ENCODE measurements around the gene AHDC1. TPM values are rescaled to one million over a fixed set of nuclear protein-coding genes. Genes with fewer than 3 reads are reported as not detected.

The AHDC1 gene
- total RNA-seq, 2 experiments from 2014 or later, result 26.3 to 27.6 TPM

DNA sequence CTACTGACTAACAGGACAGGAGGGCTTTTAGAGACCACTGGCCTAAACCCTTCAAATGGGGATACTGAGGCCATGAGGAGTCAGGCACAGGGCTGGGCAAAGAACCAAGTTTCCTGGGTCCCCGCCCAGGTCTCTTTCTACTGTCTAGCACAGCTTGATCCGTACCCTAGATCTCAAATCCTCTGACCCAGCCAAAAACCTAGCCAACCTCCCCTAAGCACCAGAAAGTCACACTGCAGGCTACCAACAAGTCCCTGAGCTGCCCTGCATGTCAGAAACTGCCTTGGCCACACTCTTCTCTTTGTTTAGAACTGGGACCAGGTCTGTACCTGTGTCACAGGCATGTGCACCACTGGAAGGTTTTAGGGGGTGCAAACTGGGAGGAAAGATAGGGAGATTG is 33.6 kb downstream of the AHDC1 start:
- intact Hi-C loops (cut with micrococcal nuclease), result no loop called here
- ChIA-PET CTCF (interaction anchor here (0.6 to 15.1 kb wide), 9 partner anchors 13 to 175 kb away, joined by 4 to 178 read pairs (median 9); no protein-coding TSS in a partner anchor), POLR2A (interaction anchor here (0.8 to 2.9 kb wide), 5 partner anchors 11 to 81 kb away, joined by 3 to 12 read pairs (median 4); partner anchors contain the start of gene WASF2)
- TF ChIP-seq, protein P1, sequence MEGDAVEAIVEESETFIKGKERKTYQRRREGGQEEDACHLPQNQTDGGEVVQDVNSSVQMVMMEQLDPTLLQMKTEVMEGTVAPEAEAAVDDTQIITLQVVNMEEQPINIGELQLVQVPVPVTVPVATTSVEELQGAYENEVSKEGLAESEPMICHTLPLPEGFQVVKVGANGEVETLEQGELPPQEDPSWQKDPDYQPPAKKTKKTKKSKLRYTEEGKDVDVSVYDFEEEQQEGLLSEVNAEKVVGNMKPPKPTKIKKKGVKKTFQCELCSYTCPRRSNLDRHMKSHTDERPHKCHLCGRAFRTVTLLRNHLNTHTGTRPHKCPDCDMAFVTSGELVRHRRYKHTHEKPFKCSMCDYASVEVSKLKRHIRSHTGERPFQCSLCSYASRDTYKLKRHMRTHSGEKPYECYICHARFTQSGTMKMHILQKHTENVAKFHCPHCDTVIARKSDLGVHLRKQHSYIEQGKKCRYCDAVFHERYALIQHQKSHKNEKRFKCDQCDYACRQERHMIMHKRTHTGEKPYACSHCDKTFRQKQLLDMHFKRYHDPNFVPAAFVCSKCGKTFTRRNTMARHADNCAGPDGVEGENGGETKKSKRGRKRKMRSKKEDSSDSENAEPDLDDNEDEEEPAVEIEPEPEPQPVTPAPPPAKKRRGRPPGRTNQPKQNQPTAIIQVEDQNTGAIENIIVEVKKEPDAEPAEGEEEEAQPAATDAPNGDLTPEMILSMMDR (IDR thresholded peaks at IDR 0.05), result no peak
- no peak overlapping the region for H3K27ac Mint-ChIP-seq
- no peaks in the 10 kb centered on the region for H3K36me3 Mint-ChIP-seq (ENCODE audit: low read depth)
- no peak for DNase-seq
- no peaks in the 10 kb centered on the region for H3K27me3 Mint-ChIP-seq
- no peak overlapping the region for H3K4me3 Mint-ChIP-seq
- no peak for ATAC-seq
- no peaks in the 10 kb centered on the region for H3K9me3 Mint-ChIP-seq
- peaks cover 25% of the 10 kb centered on the region for H3K4me1 Mint-ChIP-seq (ENCODE audit: low read depth)

DNA sequence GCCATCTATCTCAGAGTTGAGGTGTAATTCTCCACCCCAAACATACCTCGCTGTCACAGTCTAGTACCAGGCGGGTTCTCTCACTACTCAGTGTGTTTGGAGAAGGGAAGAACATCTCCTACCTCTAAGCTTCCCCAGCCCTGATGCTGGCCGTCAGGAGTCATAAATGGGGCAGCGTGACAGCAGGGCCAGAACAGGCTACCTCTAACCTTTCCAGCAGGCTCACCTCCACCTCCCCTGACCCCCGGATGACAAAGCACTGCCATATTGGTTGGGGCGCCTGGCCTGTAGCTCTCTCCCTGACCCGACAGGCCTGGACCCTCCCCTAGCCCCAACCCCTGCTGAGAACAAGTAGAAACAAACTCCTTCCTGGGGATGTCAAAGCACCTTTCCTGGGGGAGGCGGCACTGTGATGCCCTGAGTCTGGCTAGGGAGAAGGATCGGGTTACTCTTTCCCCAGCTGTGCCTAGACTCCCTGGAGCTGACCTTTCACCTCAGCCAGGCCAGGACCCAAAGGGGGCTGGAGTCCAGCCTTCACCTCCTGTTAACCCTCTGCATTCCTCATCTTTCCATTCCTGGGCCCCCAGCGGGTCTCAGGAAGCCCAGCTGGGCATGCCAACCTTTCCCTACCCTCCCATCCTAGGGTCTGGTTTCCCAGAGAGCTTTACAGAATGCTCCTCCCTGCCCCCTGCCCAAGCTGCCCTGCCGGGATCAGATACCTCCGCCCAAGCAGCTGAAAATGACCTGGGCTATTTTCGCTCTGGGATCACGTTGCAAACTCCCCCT is 34.2 kb downstream of the AHDC1 start:
- Mint-ChIP-seq H3K36me3 (ENCODE audit: low read depth) (no peaks in the 10 kb centered on the region), H3K4me3 (peak overlapping the region; percentile 44), H3K27ac (no peak overlapping the region), H3K27me3 (no peaks in the 10 kb centered on the region), H3K4me1 (ENCODE audit: low read depth) (peaks cover 25% of the 10 kb centered on the region), H3K9me3 (no peaks in the 10 kb centered on the region)
- no peak for ATAC-seq
- POLR2A ChIA-PET, result interaction anchor here (0.8 to 2.9 kb wide), 5 partner anchors 11 to 42 kb away, joined by 3 to 12 read pairs (median 5); no protein-coding TSS in a partner anchor
- intact Hi-C loops (cut with micrococcal nuclease), result no loop called here
- CTCF ChIA-PET, result interaction anchor here (1.0 to 15.1 kb wide), 17 partner anchors 9 to 174 kb away, joined by 3 to 178 read pairs (median 8); no protein-coding TSS in a partner anchor
- no peak for DNase-seq
- TF ChIP-seq, protein P1 (IDR thresholded peaks at IDR 0.05), result no peak

DNA sequence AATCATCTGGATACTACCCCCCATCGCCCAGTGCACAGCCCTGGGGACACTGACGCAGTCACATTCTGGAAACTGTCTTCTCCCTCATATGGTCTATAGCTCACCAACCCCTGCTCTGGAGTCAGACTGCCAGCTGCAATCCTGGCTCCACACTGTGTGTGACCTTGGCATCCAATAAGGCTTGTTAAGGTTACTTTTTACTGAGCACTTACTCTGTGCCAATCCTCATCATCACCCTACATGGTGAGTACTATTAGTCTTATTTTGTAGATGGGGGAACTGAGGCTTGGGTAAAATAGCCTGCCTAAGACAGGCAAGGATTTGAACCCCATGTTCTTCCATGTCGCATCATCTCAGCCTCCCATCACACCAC is 34.9 kb downstream of the AHDC1 start:
- H3K27ac Mint-ChIP-seq, result no peak overlapping the region

DNA sequence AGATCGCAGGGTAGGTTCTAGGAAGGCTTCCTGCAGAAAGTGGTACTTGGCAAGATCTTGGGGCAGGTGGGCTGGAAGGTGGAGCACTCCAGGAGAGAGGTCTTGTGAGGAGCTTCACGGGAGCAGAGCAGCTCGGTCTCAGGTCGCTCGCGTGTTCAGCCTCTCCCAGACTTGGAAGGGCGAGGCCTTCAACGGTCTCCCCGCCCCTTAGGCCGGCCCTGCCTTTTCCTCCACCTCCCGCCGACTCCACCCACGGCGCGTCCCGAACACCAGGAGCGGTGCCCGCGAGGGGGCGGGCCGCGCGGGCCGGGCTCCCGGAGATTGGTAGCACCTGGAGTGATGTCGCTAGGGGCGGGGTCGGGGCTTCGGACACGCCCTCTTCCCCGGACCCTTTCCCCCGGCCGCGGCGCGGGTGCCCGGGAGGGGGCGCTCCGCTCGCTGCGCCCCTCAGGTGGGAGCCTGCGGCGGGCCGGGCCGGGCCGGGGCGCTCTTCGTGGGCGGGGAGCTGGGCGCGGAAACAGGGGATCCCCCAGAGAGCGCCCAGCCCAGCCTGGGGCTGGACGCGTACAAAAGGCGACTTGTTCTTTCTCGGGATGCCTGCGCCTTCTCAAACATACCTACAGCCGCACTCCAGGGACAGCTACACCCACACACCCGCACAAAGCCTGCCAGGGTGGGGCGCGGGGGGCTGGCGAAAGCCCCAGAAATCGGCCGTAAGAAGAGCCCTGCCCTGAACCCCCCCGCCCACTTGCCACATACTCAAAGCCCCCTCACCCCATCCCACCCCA is 35.5 kb downstream of the AHDC1 start:
- Mint-ChIP-seq H3K36me3 (ENCODE audit: low read depth) (no peaks in the 10 kb centered on the region), H3K27ac (peak overlapping the region; percentile 32), H3K4me1 (ENCODE audit: low read depth) (peaks cover 25% of the 10 kb centered on the region), H3K27me3 (no peaks in the 10 kb centered on the region), H3K4me3 (peak overlapping the region; percentile 44), H3K9me3 (no peaks in the 10 kb centered on the region)
- TF ChIP-seq, protein P1 (IDR thresholded peaks at IDR 0.05), result peak; percentile 73
- CTCF ChIA-PET, result interaction anchor here (0.9 to 15.1 kb wide), 22 partner anchors 8 to 173 kb away, joined by 3 to 178 read pairs (median 6); partner anchors contain the start of gene AHDC1
- intact Hi-C loops (cut with micrococcal nuclease), result no loop called here
- POLR2A ChIA-PET, result interaction anchor here (0.6 to 2.1 kb wide), 6 partner anchors 11 to 78 kb away, joined by 3 to 7 read pairs (median 4); partner anchors contain the start of gene WASF2
- peak; percentile 92 for DNase-seq
- peak; percentile 91 for ATAC-seq

More for the DNA sequence above, 34.9 kb downstream of the AHDC1 start:
- ChIA-PET CTCF (interaction anchor here (1.0 to 15.1 kb wide), 19 partner anchors 9 to 174 kb away, joined by 3 to 178 read pairs (median 8); partner anchors contain the start of gene AHDC1), POLR2A (interaction anchor here (1.1 to 2.9 kb wide), 4 partner anchors 13 to 36 kb away, joined by 3 to 12 read pairs (median 5); no protein-coding TSS in a partner anchor)
- Mint-ChIP-seq H3K4me1 (ENCODE audit: low read depth) (peaks cover 22% of the 10 kb centered on the region), H3K36me3 (ENCODE audit: low read depth) (no peaks in the 10 kb centered on the region), H3K4me3 (peak overlapping the region; percentile 44), H3K27me3 (no peaks in the 10 kb centered on the region), H3K9me3 (no peaks in the 10 kb centered on the region)
- TF ChIP-seq, protein P1 (IDR thresholded peaks at IDR 0.05), result no peak
- peak; percentile 8 for ATAC-seq
- no peak for DNase-seq
- intact Hi-C loops (cut with micrococcal nuclease), result no loop called here

Measured in activated CD8-positive, alpha-beta T cell treated with anti-CD3 and anti-CD28 coated beads for 36 hours (primary cell).